ENCODE results near the gene LMAN2.

LMAN2 gene

DNA sequence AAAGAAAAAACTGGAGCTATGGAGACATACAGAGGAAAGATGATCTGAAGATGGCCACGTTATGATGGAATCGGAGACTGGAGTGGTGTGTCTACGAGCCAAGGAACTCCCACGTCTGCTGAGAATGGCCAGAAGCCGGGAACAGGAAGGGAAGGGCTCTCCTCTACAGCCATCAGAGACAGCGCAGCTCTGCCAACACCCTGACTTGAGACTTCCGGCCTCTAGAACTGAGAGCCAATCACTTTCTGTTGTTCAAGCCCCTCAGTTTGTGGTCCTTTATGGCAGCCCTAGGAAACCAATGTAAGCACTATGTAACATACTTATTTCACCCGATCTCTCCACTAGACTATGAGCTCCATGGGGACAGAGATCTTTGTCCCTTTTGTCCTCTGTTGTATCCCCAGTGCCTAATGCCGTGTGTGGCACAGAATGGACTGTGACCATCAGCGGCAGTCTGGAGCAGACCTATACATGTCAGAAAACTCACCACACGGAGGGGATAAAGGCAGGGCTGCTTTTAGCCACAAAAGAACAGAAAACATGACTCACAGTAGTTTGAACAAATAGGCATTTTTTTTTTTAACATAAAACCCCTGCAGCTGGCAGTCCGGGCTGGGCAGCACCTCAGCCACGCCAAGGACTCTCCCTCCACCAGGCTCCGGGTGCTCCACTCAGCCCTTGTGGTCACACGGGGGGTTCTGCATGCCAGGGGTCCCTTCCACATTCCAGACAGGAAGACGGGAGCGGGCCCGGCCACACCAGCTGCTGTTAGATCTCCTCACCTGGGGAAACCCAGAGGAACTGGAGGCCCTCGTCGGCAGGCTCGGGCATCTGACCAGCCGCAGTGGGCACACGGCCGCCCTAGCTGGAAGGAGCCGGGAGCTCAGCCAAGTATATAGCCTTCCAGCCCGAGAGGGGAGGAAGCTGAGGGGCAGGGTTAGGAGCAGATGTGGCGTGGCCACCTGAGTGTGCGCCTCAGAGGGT lies 23.6 kb downstream of the LMAN2 start:
- no peak for DNase-seq (ENCODE audit: low spot score)

DNA sequence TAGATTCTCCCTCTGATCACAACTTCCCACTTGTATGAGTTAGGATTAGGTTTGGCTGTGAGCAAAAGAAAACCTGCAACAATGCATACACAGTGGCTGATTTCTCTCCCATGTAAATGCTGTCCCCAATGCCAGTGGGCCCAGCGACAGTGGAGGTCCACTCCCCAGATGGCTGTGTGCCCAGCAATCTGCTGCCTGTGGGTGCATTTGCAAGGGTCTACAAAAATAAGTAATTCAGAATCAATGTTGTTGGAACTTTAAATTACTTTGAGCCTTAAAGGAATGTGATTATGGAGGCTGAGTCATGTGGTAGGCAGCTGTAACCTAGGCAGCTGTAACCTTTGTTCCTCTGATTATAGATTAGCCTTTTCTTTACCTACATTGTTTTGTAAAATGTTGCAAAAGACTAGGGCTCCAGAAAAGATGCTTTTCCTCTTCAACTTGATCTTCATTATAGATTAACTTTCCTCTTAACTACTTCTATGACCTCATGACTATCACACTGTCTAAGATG lies 25.5 kb downstream of the LMAN2 start:
- DNase-seq (ENCODE audit: low spot score) = no peak

DNA sequence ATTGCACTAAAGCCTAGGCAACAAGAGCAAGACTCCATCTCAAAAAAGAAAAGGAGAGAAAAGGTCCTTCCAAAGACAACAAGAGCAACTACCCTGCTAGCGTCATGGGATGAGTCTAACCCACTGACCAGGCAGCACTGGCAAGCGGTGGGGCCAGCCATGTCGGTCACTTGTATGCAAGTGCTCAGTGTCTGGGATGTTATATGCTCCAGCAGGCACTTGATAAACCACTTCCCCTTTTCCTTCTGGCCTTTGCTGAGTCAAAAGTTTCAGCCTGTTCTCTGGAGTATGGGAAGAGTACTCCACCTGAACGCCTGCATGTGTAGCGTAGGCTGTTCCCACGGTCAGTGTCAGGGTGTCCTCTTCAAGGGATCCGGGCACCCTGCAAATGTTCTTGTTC lies 30.6 kb downstream of the LMAN2 start:
- no peak for DNase-seq (ENCODE audit: low spot score)

DNA sequence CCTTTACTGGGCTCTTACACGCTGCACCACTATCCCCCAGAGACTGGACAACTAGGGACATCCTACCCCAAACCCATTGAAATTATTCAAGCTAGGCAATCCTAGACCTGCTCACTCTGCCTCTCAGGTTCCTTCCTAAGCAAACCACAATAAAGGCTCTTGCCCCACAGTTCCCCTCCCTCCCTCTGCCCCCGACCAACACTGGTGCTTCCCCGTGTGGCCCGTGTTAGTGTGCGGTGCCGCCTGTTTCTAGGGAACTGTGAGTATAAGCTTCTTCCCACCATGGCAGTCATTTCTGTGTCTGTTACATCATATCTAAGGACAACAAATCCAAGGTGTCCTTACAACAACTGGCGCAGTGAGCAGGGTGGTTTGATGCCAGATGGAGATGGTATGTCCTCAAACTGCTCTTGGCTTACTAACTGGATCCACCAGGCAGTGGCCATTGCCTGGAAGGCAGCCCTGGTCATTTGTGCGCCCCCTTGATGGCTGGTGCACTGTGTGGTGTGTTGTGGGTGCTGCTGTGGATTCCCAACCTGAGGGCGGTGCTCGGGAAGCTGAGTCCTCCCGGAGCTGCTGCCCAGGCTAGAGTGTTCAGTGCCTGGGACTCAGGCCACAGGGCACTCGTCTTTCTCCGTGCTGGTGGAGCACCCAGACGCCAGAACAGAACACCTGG lies 31.4 kb downstream of the LMAN2 start:
- no peak for DNase-seq (ENCODE audit: low spot score)

- DNase-seq (ENCODE audit: low spot score) = peak; percentile 75
These were observed 33.5 kb downstream of the LMAN2 start for GRCh38 chr5:177317959-177318377.

- DNase-seq (ENCODE audit: low spot score) = no peak
These were observed 35.5 kb downstream of the LMAN2 start for GRCh38 chr5:177316005-177316404.

- DNase-seq (ENCODE audit: low spot score) = no peak
These were observed 36.1 kb downstream of the LMAN2 start for GRCh38 chr5:177315411-177315810.

DNA sequence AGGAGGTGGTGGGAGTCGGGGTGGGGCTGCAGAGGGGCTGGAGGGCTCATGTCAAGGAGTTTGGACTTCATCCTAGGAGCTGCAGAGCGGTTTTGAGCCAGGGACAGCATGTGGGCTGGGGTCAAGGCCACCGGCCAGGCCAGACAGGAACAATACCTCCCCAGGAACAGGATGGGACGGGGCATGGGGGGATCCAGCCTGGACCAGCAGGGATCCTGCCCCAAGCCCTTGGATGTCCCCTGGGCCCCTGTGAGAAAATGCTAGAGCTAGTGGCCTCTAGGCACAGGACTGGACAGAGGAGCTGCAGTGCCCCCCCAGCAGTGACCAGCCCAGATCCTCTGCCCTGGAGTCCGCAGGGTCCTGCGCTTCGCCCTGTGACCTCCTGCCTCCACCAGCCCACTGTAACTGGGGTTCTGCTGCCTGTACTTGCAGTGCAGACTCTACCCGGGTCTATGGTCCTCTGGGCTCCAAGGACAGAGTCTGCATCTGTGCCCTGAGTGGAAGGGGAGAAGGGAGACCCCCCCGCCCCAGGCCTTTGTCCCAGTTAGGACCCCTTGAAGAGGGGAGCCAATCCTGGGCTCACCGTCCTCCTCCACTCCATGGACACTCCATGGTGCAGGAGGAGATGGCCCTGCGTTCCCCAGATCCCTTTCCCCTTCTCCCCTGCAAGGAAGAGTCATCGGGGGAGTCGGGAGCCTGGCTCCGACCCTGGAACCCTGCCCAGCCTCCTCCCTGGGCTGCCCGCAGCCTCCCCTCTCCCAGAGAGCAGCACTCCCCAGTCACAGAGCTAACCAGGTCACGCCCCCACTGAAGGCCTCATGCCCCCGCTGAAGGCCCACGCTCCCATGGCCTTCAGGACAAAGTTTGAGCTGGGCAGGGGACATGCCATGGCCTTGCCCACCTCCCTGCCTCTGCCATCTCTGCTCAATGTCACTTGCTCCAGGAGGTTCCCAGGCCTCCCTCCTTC lies 36.8 kb downstream of the LMAN2 start:
- DNase-seq (ENCODE audit: low spot score) = no peak

- no peak for DNase-seq (ENCODE audit: low spot score)
These were observed 37.8 kb downstream of the LMAN2 start for GRCh38 chr5:177313561-177314259.

GRCh38 chr5:177312649-177313181 lies 38.8 kb downstream of the LMAN2 start:
- peak; percentile 51 for DNase-seq (ENCODE audit: low spot score)

DNA sequence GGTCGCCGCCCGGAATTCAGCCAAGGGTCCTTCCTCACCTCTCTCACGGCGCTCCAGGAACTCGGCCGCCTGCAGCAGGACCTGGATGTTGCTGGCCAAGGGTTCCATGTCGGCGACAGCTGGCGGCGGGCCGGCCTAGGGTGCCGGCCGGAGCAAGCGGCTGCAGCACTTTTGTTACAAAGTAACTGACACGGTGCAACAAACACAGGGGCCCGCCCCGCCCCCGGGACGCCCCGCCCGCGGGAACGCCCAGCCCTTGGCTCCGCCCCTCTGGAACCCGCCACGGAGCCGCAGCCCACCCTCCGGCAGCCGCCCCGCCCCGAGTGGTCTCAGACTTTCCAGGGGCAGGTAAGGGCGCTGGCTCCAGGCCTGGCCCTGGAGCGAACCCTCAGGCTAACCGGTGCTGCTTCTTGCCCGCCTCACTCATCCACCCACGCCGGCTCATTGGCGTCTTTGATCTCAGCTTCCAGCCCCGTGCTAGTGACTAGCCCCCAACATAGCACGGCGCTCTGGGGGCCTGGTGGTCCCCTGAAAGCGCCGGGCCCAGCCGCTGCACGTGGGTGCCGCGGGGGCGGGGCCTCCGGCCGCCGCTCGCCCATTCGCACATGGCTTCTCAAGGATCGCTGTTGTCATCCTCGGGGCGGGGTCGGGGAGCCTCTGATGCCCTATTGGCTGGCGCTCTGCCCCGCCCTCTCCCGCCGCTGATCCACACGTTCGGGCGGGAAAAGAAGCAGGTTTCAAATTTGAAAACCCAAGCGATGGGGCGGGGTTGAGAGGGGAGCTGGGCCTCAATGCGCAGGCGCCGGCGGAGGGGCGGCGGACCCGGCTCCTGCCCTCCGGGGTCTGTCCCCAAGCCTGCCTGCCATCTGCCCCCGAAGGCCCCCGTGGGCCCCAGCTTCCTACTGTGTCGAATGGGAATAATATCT lies 39.5 kb downstream of the LMAN2 start, which contains the start of gene MXD3:
MXD3 (minus strand) TSS at position 176 of the 926 bp plus-strand sequence; CDS start at position 108, 68 bp downstream.
- DNase-seq (ENCODE audit: low spot score) = peak; percentile 95

- no peak for DNase-seq (ENCODE audit: low spot score)
These were observed 40.1 kb downstream of the LMAN2 start for GRCh38 chr5:177311392-177311722.

GRCh38 chr5:177310757-177311391 lies 40.6 kb downstream of the LMAN2 start:
- DNase-seq (ENCODE audit: low spot score) = no peak

- no peak for DNase-seq (ENCODE audit: low spot score)
These were observed 41.1 kb downstream of the LMAN2 start for GRCh38 chr5:177310332-177310731.

DNA sequence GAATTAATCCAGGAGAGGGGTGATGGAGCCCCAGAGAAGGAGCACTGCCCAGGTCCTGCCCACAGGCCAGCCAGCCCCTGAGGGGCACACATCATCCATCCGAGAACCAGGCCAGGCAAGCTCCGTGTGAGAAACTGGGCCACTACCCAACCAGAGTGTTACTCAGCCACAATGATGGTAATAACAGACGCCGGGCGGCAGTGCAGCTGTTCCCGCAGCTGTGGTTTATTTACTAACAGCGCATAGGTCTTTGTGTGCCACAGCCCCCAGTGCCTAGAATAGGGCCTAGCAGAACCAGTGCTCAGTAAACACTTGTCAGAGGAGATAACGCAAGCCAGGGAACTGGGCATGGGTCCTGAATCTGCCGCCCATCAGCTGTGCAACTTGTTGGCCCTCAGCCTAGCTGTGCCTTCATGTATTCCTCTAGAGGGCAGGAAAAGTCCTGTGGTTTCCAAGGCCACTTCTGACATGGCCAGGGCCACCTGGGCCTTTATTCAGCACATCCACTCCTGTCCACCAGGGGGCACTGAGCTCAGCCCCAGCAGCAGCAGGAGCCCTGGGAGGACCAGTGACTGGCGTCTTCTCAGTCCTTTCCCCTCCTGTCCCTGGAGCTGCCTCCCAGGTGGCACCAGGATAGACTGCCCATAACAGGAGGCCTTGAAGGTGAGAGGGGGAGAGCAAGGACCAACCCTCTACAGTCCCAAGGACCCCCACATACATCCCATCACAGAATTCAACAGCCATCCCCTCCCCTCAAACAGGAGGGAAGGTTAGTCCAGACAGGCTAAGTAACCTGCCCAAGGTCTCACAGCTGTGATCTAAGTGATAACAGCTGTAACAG lies 41.9 kb downstream of the LMAN2 start:
- peak; percentile 77 for DNase-seq (ENCODE audit: low spot score)

DNA sequence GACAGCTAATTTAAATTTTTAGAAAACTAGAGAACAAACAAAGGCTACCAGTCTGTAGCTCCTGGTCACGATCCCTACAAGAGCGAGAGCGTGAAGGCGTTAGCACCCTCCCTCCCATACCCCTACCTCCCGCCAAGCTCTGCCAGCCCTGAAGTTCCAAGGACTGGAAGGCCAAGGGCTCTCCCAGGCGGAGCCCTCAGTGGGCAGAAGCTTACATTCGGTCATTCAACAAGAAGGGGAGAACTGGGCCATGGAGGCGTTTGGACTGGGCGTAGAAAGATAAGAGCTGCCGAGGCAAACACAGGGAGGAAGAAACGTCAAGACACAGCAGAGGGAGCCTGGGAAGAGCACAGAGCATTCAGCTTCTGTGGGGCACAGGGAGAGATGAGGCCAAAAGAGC lies 42.7 kb downstream of the LMAN2 start:
- no peak for DNase-seq (ENCODE audit: low spot score)

- no peak for DNase-seq (ENCODE audit: low spot score)
These were observed 43.7 kb downstream of the LMAN2 start for GRCh38 chr5:177307544-177308363.

Data from D341Med (cell line).